ENCODE results near the gene CALM3. TPM values are rescaled to one million over a fixed set of nuclear protein-coding genes. Genes with fewer than 3 reads are reported as not detected.
"Not testable (repeated sequence)": the region's sequence is repeated elsewhere in the genome, so short reads cannot be mapped to it uniquely, and the experiment has no call there.

The CALM3 gene
- total RNA-seq, 6 experiments from 2014 or later = 83.8 to 119 (median 92.2) TPM

GRCh38 chr19:46624958-46625661 is 24.0 kb downstream of the CALM3 start, which contains the start of gene PTGIR:
PTGIR (minus strand) TSS chr19:46625089; CDS start chr19:46624225, 864 bp downstream.
- DNase-seq (no peak), ATAC-seq (peak; percentile 19 to 38 (median 28))
- Histone ChIP-seq H3K36me3 (no peaks in the 10 kb centered on the region), H3K27ac (peak within 1 kb of the TSS; percentile 15 to 70 (median 47)), H3K27me3 (no peaks in the 10 kb centered on the region), H3K4me3 (peak within 1 kb of the TSS; percentile 25 to 32 (median 28)), H3K9me3 (no peaks in the 10 kb centered on the region), H3K4me1 (no peaks in the 10 kb centered on the region)
- 23% methylated on average over 13 of the region's 13 CpGs for WGBS (ENCODE audit: insufficient coverage, low coverage, low lambda C conversion rate, missing lambda C conversion rate)
- TF ChIP-seq POLR2A (IDR thresholded peaks at IDR 0.05) (peak; percentile 23), CTCF (IDR thresholded peaks at IDR 0.05) (no peak)
- intact Hi-C loops (cut with DNase I) = no loop called here

GRCh38 chr19:46625731-46626130 is 24.6 kb downstream of the CALM3 start:
- Histone ChIP-seq H3K27me3 (no peaks in the 10 kb centered on the region), H3K4me3 (no peak overlapping the region), H3K9me3 (no peaks in the 10 kb centered on the region), H3K27ac (peak overlapping the region; percentile 15 to 70 (median 40)), H3K4me1 (no peaks in the 10 kb centered on the region), H3K36me3 (no peaks in the 10 kb centered on the region)
- WGBS (ENCODE audit: insufficient coverage, low coverage, low lambda C conversion rate, missing lambda C conversion rate) = 55% methylated on average over 4 of the region's 12 CpGs
- DNase-seq (no peak), ATAC-seq (no peak)
- TF ChIP-seq POLR2A (IDR thresholded peaks at IDR 0.05) (no peak), CTCF (IDR thresholded peaks at IDR 0.05) (no peak)
- intact Hi-C loops (cut with DNase I) = no loop called here

GRCh38 chr19:46626446-46626845 is 25.3 kb downstream of the CALM3 start:
- TF ChIP-seq CTCF (IDR thresholded peaks at IDR 0.05) = no peak
- TF ChIP-seq POLR2A (IDR thresholded peaks at IDR 0.05) = no peak
- Histone ChIP-seq H3K4me1 (no peaks in the 10 kb centered on the region), H3K4me3 (no peak overlapping the region), H3K9me3 (no peaks in the 10 kb centered on the region), H3K27me3 (no peaks in the 10 kb centered on the region), H3K27ac (peak overlapping the region in 2 of 3 donors; percentile 40 to 70), H3K36me3 (no peaks in the 10 kb centered on the region)
- intact Hi-C loops (cut with DNase I) = no loop called here
- 37% methylated on average over 2 of the region's 14 CpGs for WGBS (ENCODE audit: insufficient coverage, low coverage, low lambda C conversion rate, missing lambda C conversion rate)
- DNase-seq = no peak
- peak in 1 of 4 donors; percentile 28 for ATAC-seq

GRCh38 chr19:46628970-46629369 is 27.8 kb downstream of the CALM3 start:
- WGBS (ENCODE audit: insufficient coverage, low coverage, low lambda C conversion rate, missing lambda C conversion rate) = no CpG with 5 or more reads among the region's 7 CpGs
- ATAC-seq; H3K4me1 ChIP-seq; DNase-seq; H3K9me3 ChIP-seq; H3K36me3 ChIP-seq; H3K27me3 ChIP-seq; H3K4me3 ChIP-seq; H3K27ac ChIP-seq; intact Hi-C loops (cut with DNase I): not testable (repeated sequence)

- Histone ChIP-seq H3K27me3 (no peaks in the 10 kb centered on the region), H3K36me3 (no peaks in the 10 kb centered on the region), H3K4me1 (no peaks in the 10 kb centered on the region), H3K9me3 (no peaks in the 10 kb centered on the region), H3K4me3 (no peak overlapping the region), H3K27ac (peak overlapping the region in 1 of 3 donors; percentile 38)
- ATAC-seq (peak; percentile 36 to 64 (median 46)), DNase-seq (peak in 1 of 3 donors; percentile 37)
- intact Hi-C loops (cut with DNase I) = no loop called here
- WGBS (ENCODE audit: insufficient coverage, low coverage, low lambda C conversion rate, missing lambda C conversion rate) = 65% methylated on average over 11 of the region's 15 CpGs
- TF ChIP-seq CTCF (IDR thresholded peaks at IDR 0.05) = no peak
- TF ChIP-seq POLR2A (IDR thresholded peaks at IDR 0.05) = no peak
Measured at GRCh38 chr19:46629546-46630025, 28.5 kb downstream of the CALM3 start.
